ENCODE measurements around the gene TUSC2.

The TUSC2 gene

GRCh38 chr3:50325497-50326181 is 2.4 kb downstream of the TUSC2 start:
- TF ChIP-seq CTCF (conservative IDR thresholded peaks at IDR 0.05; ENCODE audit: low read depth, low read length) = no peak
- DNase-seq (ENCODE audit: low read depth) = no peak
- H3K4me3 ChIP-seq (ENCODE audit: low read length) = no peak overlapping the region

GRCh38 chr3:50325113-50325480 is 2.9 kb downstream of the TUSC2 start:
- no peak for DNase-seq (ENCODE audit: low read depth)
- no peak overlapping the region for H3K4me3 ChIP-seq (ENCODE audit: low read length)
- no peak for TF ChIP-seq CTCF (conservative IDR thresholded peaks at IDR 0.05; ENCODE audit: low read depth, low read length)

GRCh38 chr3:50324351-50325112 is 3.5 kb downstream of the TUSC2 start:
- DNase-seq (ENCODE audit: low read depth) = no peak
- no peak overlapping the region for H3K4me3 ChIP-seq (ENCODE audit: low read length)
- TF ChIP-seq CTCF (conservative IDR thresholded peaks at IDR 0.05; ENCODE audit: low read depth, low read length) = peak; percentile 95

GRCh38 chr3:50323614-50324199 is 4.3 kb downstream of the TUSC2 start:
- H3K4me3 ChIP-seq (ENCODE audit: low read length) = no peak overlapping the region
- TF ChIP-seq CTCF (conservative IDR thresholded peaks at IDR 0.05; ENCODE audit: low read depth, low read length) = no peak
- no peak for DNase-seq (ENCODE audit: low read depth)

- no peak overlapping the region for H3K4me3 ChIP-seq (ENCODE audit: low read length)
- no peak for TF ChIP-seq CTCF (conservative IDR thresholded peaks at IDR 0.05; ENCODE audit: low read depth, low read length)
- no peak for DNase-seq (ENCODE audit: low read depth)
These were observed 4.9 kb downstream of the TUSC2 start for GRCh38 chr3:50323092-50323600.

GRCh38 chr3:50322386-50323091 is 5.5 kb downstream of the TUSC2 start, which contains the start of gene HYAL2:
Gene HYAL2, minus strand, starts transcription at chr3:50322745. Its CDS starts 2,256 bp downstream, at chr3:50320489.
- H3K4me3 ChIP-seq (ENCODE audit: low read length) = peak within 1 kb of the TSS; percentile 90
- no peak for TF ChIP-seq CTCF (conservative IDR thresholded peaks at IDR 0.05; ENCODE audit: low read depth, low read length)
- DNase-seq (ENCODE audit: low read depth) = no peak
